GM23248 (cell line): ENCODE data around the gene SUCLG1. TPM values are rescaled to one million over a fixed set of nuclear protein-coding genes. Genes with fewer than 3 reads are reported as not detected.

Experiments
- DNase-seq: peaks from one replicate; pipeline ENCODE4 v3.0.0-alpha.2; 2015
- H2AFZ ChIP-seq: fragments of 200-600 bp; sonication (generic); 2 replicates; pipeline ENCODE4 v1.6.1; 2016; ENCODE audit warnings: antibody characterized with exemption
- H3F3A ChIP-seq: fragments of 200-600 bp; sonication (generic); 2 replicates; pipeline ENCODE4 v1.6.1; 2016; ENCODE audit warnings: mild to moderate bottlenecking, antibody characterized with exemption, mixed run types; ENCODE audit not compliant: insufficient read depth
- H3K27ac ChIP-seq: fragments of 200-600 bp; sonication (generic); 2 replicates; pipeline ENCODE4 v1.5.1; 2016; ENCODE audit warnings: mild to moderate bottlenecking
- H3K27me3 ChIP-seq: fragments of 200-600 bp; sonication (generic); replicated peaks from 2 replicates; pipeline ENCODE4 v1.6.1; 2016; ENCODE audit warnings: mild to moderate bottlenecking; ENCODE audit not compliant: insufficient read depth
- H3K36me3 ChIP-seq: fragments of 200-600 bp; sonication (generic); 2 replicates; pipeline ENCODE4 v1.6.1; 2016; ENCODE audit warnings: low read depth, mild to moderate bottlenecking
- H3K4me1 ChIP-seq: fragments of 200-600 bp; sonication (generic); 2 replicates; pipeline ENCODE4 v1.6.1; 2016; ENCODE audit warnings: mild to moderate bottlenecking; ENCODE audit not compliant: insufficient read depth
- H3K4me2 ChIP-seq: fragments of 200-600 bp; sonication (generic); one replicate; pipeline ENCODE4 v1.6.1; 2016; ENCODE audit warnings: mild to moderate bottlenecking; ENCODE audit not compliant: unreplicated experiment
- H3K4me3 ChIP-seq: fragments of 200-600 bp; sonication (generic); 2 replicates; pipeline ENCODE4 v1.5.1; 2016; ENCODE audit warnings: mild to moderate bottlenecking
- H3K79me2 ChIP-seq: fragments of 200-600 bp; sonication (generic); 2 replicates; pipeline ENCODE4 v1.6.1; 2016; ENCODE audit warnings: mild to moderate bottlenecking; ENCODE audit not compliant: insufficient read depth
- H3K9ac ChIP-seq: fragments of 200-600 bp; sonication (generic); 2 replicates; pipeline ENCODE4 v1.6.1; 2016; ENCODE audit warnings: mild to moderate bottlenecking
- H3K9me2 ChIP-seq: fragments of 200-600 bp; sonication (generic); 2 replicates; pipeline ENCODE4 v1.6.1; 2016; ENCODE audit warnings: mixed run types, mild to moderate bottlenecking, moderate library complexity; ENCODE audit not compliant: insufficient read depth
- H3K9me3 ChIP-seq: fragments of 200-600 bp; sonication (generic); one replicate; pipeline ENCODE4 v1.6.1; 2017; ENCODE audit warnings: low read depth
- H4K20me1 ChIP-seq: fragments of 200-600 bp; sonication (generic); 2 replicates; pipeline ENCODE4 v1.6.0; 2016; ENCODE audit not compliant: insufficient read depth
- EZH2 ChIP-seq: fragments of 200-600 bp; sonication (generic); IDR thresholded peaks from 2 replicates; pipeline ENCODE4 v1.6.1; 2018; ENCODE audit warnings: antibody characterized with exemption, mild to moderate bottlenecking; ENCODE audit not compliant: insufficient read depth, poor library complexity, severe bottlenecking
- EZH2phosphoT487 ChIP-seq: fragments of 200-600 bp; sonication (generic); IDR thresholded peaks from 2 replicates; pipeline ENCODE4 v1.6.1; 2018; ENCODE audit warnings: antibody characterized with exemption, moderate library complexity, mild to moderate bottlenecking, low read depth; ENCODE audit not compliant: insufficient read depth
- WGBS, 2 experiments: methylation state at CpG; one replicate each; pipeline ENCODE4 v1.1.6; 2015 to 2017; ENCODE audit warnings: low lambda C conversion rate in 2 of 2, low coverage in 1 of 2; ENCODE audit errors: missing lambda C conversion rate in 2 of 2; 5-methylcytosine and 5-hydroxymethylcytosine counted together
- in situ Hi-C: fragments of 300-500 bp; cut with MboI; formaldehyde crosslinking; loops from 2 replicates; pipeline ENCODE4 v1.15.0; 2020
- polyA plus RNA-seq: library from polyadenylated mRNA; unstranded; fragments of >200 nt; fragmentation: Nextera tagmentation; extraction: Ambion mirVana; gene quantifications from 2 replicates; pipeline ENCODE4 v1.2.1, GENCODE V29; 2016
- total RNA-seq: library from RNA; depleted of rRNA; stranded (reverse); fragments of >200 nt; shearing (Covaris generic); gene quantifications from 2 replicates; pipeline ENCODE4 v1.2.3, GENCODE V29; 2014; rRNA removed

The SUCLG1 gene
- total and polyA plus RNA-seq, 2 experiments from 2014 or later, result 50.4 to 80.2 TPM

GRCh38 chr2:84373866-84374265 is 85.2 kb downstream of the SUCLG1 start:
- in situ Hi-C loops, result no loop called here
- H3K4me2 ChIP-seq, result no peak overlapping the region
- H3K27me3 ChIP-seq, result no peaks in the 10 kb centered on the region
- H3K4me1 ChIP-seq, result no peaks in the 10 kb centered on the region
- no peak overlapping the region for H3K9ac ChIP-seq
- H3F3A ChIP-seq, result no peaks in the 10 kb centered on the region
- H4K20me1 ChIP-seq, result no peaks in the 10 kb centered on the region
- DNase-seq, result no peak
- H3K36me3 ChIP-seq, result no peaks in the 10 kb centered on the region
- no peaks in the 10 kb centered on the region for H3K79me2 ChIP-seq
- no peaks in the 10 kb centered on the region for H3K9me2 ChIP-seq
- H3K9me3 ChIP-seq, result no peaks in the 10 kb centered on the region
- no peak overlapping the region for H3K4me3 ChIP-seq
- TF ChIP-seq EZH2phosphoT487 (no peak), EZH2 (no peak)
- WGBS, 2 experiments, result 45 to 49% methylated on average over 5 of the region's 5 CpGs
- H2AFZ ChIP-seq, result no peak overlapping the region
- no peak overlapping the region for H3K27ac ChIP-seq

Other genes starting within 250 kb of the SUCLG1 start
- 0.11 TPM in 1 of 2 replicates, not detected in the other for gene DNAH6, start 57.2 kb upstream of the SUCLG1 start, total RNA-seq
- not detected in 2 replicates for gene DNAH6, start 57.2 kb upstream of the SUCLG1 start, polyA plus RNA-seq